Medulla oblongata (tissue), 1 donor: ENCODE data around the gene PPID.
"Not testable (repeated sequence)": the region's sequence is repeated elsewhere in the genome, so short reads cannot be mapped to it uniquely, and the experiment has no call there.

Source experiments
- DNase-seq: peaks from one replicate; pipeline ENCODE4 v3.0.0-alpha.2; 2015; ENCODE audit errors: extremely low spot score

Gene PPID

GRCh38 chr4:158667651-158668198 is 55.5 kb downstream of the PPID start:
- DNase-seq = no peak

- DNase-seq = no peak
Measured at GRCh38 chr4:158666892-158667291, 56.3 kb downstream of the PPID start.

GRCh38 chr4:158664806-158665205 is 58.4 kb downstream of the PPID start:
- DNase-seq = no peak

- not testable (repeated sequence) for DNase-seq
Measured at GRCh38 chr4:158663707-158664625, 59.2 kb downstream of the PPID start.

- DNase-seq = not testable (repeated sequence)
Measured at GRCh38 chr4:158663255-158663654, 59.9 kb downstream of the PPID start.
